HG03457 (cell line): ENCODE measurements around the gene VASN.

Experiments
- ATAC-seq: cut with Tn5 transposase; IDR thresholded peaks from one replicate; pipeline ENCODE4 v1.9.1; 2021; ENCODE audit warnings: moderate number of reproducible peaks; ENCODE audit not compliant: unreplicated experiment

VASN gene

GRCh38 chr16:4399001-4399730, 27.5 kb downstream of the VASN start:
- ATAC-seq = no peak

- ATAC-seq = no peak
Measured at GRCh38 chr16:4401094-4401501, 29.4 kb downstream of the VASN start.

- no peak for ATAC-seq
Measured at GRCh38 chr16:4401510-4401909, 29.9 kb downstream of the VASN start.

- ATAC-seq = no peak
Measured at GRCh38 chr16:4402439-4403132, 30.9 kb downstream of the VASN start.

- ATAC-seq = no peak
Measured at GRCh38 chr16:4403133-4403949, 31.7 kb downstream of the VASN start.

- ATAC-seq = no peak
Measured at GRCh38 chr16:4404247-4404966, 32.8 kb downstream of the VASN start.

GRCh38 chr16:4404967-4405696, 33.5 kb downstream of the VASN start:
- ATAC-seq = no peak

- ATAC-seq = no peak
Measured at GRCh38 chr16:4407543-4408322, 36.1 kb downstream of the VASN start.

- no peak for ATAC-seq
Measured at GRCh38 chr16:4408323-4408690, 36.7 kb downstream of the VASN start.

- ATAC-seq = no peak
Measured at GRCh38 chr16:4409081-4409932, 37.7 kb downstream of the VASN start.

GRCh38 chr16:4410335-4411075, 38.9 kb downstream of the VASN start:
- ATAC-seq = no peak

GRCh38 chr16:4411684-4412083, 40.0 kb downstream of the VASN start:
- no peak for ATAC-seq

GRCh38 chr16:4412159-4412558, 40.5 kb downstream of the VASN start:
- ATAC-seq = no peak

- ATAC-seq = no peak
Measured at GRCh38 chr16:4412854-4413253, 41.2 kb downstream of the VASN start.

- peak; percentile 57 for ATAC-seq
Measured at GRCh38 chr16:4414187-4414917, 42.7 kb downstream of the VASN start.

- ATAC-seq = no peak
Measured at GRCh38 chr16:4415538-4416199, 44.0 kb downstream of the VASN start.
